HFFc6 (cell line): ENCODE measurements around the gene TMEM134. TPM values are rescaled to one million over a fixed set of nuclear protein-coding genes. Genes with fewer than 3 reads are reported as not detected.

Experiments used
- DNase-seq: peaks from one replicate; pipeline ENCODE4 v3.0.0-alpha.2; 2018
- H3K27ac Mint-ChIP-seq: 2 replicates; pipeline ENCODE4 v1.8.0; 2020; ENCODE audit warnings: mild to moderate bottlenecking, mixed read lengths
- H3K27me3 Mint-ChIP-seq: 2 replicates; pipeline ENCODE4 v1.8.0; 2021; ENCODE audit warnings: mild to moderate bottlenecking, moderate library complexity, mixed read lengths; ENCODE audit not compliant: insufficient read depth
- H3K36me3 Mint-ChIP-seq: 2 replicates; pipeline ENCODE4 v1.8.0; 2021; ENCODE audit warnings: low read depth, mixed read lengths
- H3K4me1 Mint-ChIP-seq: 2 replicates; pipeline ENCODE4 v1.8.0; 2020; ENCODE audit warnings: low read depth, mixed read lengths
- H3K4me3 Mint-ChIP-seq: 2 replicates; pipeline ENCODE4 v1.8.0; 2020; ENCODE audit warnings: mild to moderate bottlenecking, moderate library complexity, mixed read lengths
- H3K9me3 Mint-ChIP-seq: 2 replicates; pipeline ENCODE4 v1.8.0; 2020; ENCODE audit warnings: mild to moderate bottlenecking, mixed read lengths
- CTCF ChIP-seq: fragments of 200-600 bp; sonication (generic); IDR thresholded peaks from 2 replicates; pipeline ENCODE4 v1.5.0; 2021; ENCODE audit warnings: antibody characterized with exemption, mild to moderate bottlenecking
- total RNA-seq, 6 experiments: library from RNA; stranded (reverse); fragmentation: NEBNext Ultra II Directional; extraction: Animal tissue kit (Norgen Biotek cat#: 25700); gene quantifications; 2 replicates in 1 of 6; 3 replicates in 5 of 6; pipeline ENCODE4 v1.2.3, GENCODE V29; 2021

TMEM134 gene
- total RNA-seq, 6 experiments from 2014 or later = 28.5 to 43.7 (median 32.2) TPM

GRCh38 chr11:67441098-67441563, 27.9 kb downstream of the TMEM134 start:
- peaks cover 7% of the 10 kb centered on the region; the same call in 1 of the 2 replicates for H3K27me3 Mint-ChIP-seq
- peaks cover 10% of the 10 kb centered on the region; the same call in 1 of the 2 replicates for H3K4me1 Mint-ChIP-seq
- 0 out of 2 replicates have a peak overlapping the region, but pooled peaks have one; percentile 30 for H3K4me3 Mint-ChIP-seq
- H3K36me3 Mint-ChIP-seq = no peaks in the 10 kb centered on the region; the same call in 1 of the 2 replicates
- no peak for DNase-seq
- no peak for TF ChIP-seq CTCF
- H3K27ac Mint-ChIP-seq = no peak overlapping the region
- H3K9me3 Mint-ChIP-seq = no peaks in the 10 kb centered on the region

GRCh38 chr11:67440229-67441097, 28.6 kb downstream of the TMEM134 start:
- no peak overlapping the region for H3K4me3 Mint-ChIP-seq
- H3K4me1 Mint-ChIP-seq = peaks cover 10% of the 10 kb centered on the region; the same call in 1 of the 2 replicates
- no peak for TF ChIP-seq CTCF
- H3K9me3 Mint-ChIP-seq = no peaks in the 10 kb centered on the region
- H3K36me3 Mint-ChIP-seq = no peaks in the 10 kb centered on the region; the same call in 1 of the 2 replicates
- DNase-seq = no peak
- no peak overlapping the region for H3K27ac Mint-ChIP-seq
- H3K27me3 Mint-ChIP-seq = peaks cover 8% of the 10 kb centered on the region; the same call in 1 of the 2 replicates

- peak; percentile 63 for TF ChIP-seq CTCF
- Mint-ChIP-seq H3K36me3 (no peaks in the 10 kb centered on the region; the same call in 1 of the 2 replicates), H3K27ac (no peak overlapping the region), H3K4me1 (peaks cover 10% of the 10 kb centered on the region; the same call in 1 of the 2 replicates), H3K27me3 (peaks cover 9% of the 10 kb centered on the region; the same call in 1 of the 2 replicates), H3K4me3 (no peak overlapping the region), H3K9me3 (no peaks in the 10 kb centered on the region)
- DNase-seq = peak; percentile 16
Observed at GRCh38 chr11:67439321-67440228, 29.5 kb downstream of the TMEM134 start.

GRCh38 chr11:67438158-67438902, 30.7 kb downstream of the TMEM134 start:
- Mint-ChIP-seq H3K27me3 (peaks cover 9% of the 10 kb centered on the region; the same call in 1 of the 2 replicates), H3K36me3 (no peaks in the 10 kb centered on the region; the same call in 1 of the 2 replicates), H3K9me3 (no peaks in the 10 kb centered on the region), H3K27ac (no peak overlapping the region), H3K4me1 (peaks cover 10% of the 10 kb centered on the region; the same call in 1 of the 2 replicates), H3K4me3 (no peak overlapping the region)
- no peak for TF ChIP-seq CTCF
- DNase-seq = no peak
